Putamen (tissue), 1 donor: ENCODE results near the gene RPRML.
A peak's percentile ranks its signal among the peaks of the same experiment; 100 is the strongest.

Experiments
- DNase-seq: peaks from one replicate; pipeline ENCODE4 v3.0.0-alpha.2; 2016; ENCODE audit warnings: low spot score

The RPRML gene

DNA sequence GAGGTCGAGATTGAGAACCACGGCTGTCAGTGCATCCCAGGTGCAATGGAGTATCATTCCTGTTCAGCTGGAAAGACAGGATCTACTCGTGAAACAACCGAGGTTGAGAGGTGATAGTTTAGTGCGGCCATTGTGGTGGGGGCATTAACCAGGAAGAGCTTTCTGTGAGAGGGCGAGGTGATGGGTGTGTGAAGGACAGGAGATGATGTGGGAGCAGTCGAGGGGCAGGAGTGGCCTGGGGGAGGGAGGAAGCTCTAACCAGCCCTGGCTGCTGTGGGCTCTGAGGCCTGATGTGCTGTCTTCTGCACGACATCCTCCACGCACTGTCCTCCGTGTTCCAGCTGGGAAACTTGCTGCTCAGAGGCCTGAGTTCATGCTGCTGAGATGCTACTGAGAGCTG is 34.1 kb downstream of the RPRML start:
- no peak for DNase-seq

- DNase-seq, result peak; percentile 70
These were observed 35.3 kb downstream of the RPRML start for GRCh38 chr17:46943501-46944393.

DNA sequence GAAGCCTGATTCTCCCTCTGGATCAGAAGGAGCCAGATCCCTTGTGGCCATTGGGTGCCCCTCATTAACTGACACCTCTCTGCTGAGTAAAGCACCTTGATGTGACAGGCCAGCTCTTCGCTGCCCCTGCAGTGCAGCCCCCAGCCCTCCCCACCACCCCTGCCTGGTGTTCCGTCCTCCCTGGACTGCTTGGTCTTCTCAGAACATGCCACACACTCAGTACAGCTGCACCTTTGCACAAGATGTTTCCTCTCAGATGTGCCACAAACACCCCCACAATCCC is 35.9 kb downstream of the RPRML start:
- DNase-seq, result no peak

- peak; percentile 66 for DNase-seq
These were observed 36.4 kb downstream of the RPRML start for GRCh38 chr17:46942441-46943217.

DNA sequence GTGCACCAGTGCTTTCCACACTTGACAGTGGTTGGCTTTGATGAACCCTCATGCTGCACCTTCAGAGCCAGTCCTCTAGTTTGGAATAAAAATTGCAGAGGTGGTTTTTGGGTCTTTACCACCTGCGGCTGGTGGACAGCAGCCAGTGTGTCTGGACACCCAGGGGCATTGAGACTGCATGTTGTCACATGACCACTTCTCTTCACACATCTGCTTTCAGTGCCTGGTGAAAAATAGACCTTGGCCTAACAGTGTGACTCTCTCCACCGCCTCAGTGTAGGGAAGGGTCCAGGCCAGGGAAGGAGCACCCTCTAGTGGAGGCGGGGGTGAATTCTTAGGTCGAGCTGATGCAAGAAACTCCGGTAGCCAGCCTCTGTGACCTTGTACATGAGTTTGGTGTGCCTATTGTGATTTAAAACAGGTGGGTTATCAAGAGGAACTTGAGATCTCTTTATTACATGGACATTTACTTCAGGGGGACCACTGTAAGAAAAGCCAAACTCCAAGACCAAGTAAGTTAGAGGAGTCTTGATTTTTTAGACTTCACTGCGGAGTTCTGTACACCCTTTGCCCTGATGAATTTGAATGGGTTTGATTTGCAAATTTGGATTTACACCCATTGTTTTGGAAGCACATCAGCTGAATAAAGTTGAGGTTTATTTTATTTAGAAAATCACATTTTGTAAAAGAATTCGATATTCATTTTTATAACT is 38.2 kb downstream of the RPRML start:
- DNase-seq, result peak; percentile 74

DNA sequence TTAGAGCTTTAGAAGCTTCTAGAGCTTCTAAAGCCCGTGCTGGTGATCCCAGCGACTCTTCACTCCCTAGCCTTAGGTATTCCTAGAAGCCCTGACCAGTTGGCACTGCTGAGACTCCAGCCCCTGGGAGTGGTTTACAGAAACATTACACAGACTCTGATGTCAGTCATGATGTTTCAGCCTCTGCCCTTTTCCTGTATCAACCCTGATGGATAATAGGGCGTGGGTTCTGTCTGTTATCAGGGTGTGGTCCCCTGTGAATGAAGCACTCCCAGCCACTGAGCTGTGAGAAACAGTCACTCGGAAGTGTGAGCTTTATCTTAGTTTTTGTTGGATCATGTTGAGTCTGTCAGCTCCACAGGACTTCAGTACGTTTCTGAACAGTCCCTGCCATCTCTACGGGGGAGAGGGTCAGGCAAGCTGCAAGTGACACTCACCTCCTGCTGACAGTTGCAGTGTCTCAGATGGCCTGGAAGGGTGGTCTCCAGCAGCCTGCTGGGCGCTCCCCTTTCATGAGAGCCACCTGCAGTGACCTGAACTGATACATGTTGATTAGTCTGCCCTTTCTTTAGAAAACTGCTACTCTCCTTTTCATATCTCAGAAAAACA is 43.3 kb downstream of the RPRML start:
- no peak for DNase-seq

GRCh38 chr17:46931596-46931995 is 47.5 kb downstream of the RPRML start:
- no peak for DNase-seq

- no peak for DNase-seq
These were observed 49.0 kb downstream of the RPRML start for GRCh38 chr17:46930051-46930450.

GRCh38 chr17:46929413-46929812 is 49.6 kb downstream of the RPRML start:
- no peak for DNase-seq

DNA sequence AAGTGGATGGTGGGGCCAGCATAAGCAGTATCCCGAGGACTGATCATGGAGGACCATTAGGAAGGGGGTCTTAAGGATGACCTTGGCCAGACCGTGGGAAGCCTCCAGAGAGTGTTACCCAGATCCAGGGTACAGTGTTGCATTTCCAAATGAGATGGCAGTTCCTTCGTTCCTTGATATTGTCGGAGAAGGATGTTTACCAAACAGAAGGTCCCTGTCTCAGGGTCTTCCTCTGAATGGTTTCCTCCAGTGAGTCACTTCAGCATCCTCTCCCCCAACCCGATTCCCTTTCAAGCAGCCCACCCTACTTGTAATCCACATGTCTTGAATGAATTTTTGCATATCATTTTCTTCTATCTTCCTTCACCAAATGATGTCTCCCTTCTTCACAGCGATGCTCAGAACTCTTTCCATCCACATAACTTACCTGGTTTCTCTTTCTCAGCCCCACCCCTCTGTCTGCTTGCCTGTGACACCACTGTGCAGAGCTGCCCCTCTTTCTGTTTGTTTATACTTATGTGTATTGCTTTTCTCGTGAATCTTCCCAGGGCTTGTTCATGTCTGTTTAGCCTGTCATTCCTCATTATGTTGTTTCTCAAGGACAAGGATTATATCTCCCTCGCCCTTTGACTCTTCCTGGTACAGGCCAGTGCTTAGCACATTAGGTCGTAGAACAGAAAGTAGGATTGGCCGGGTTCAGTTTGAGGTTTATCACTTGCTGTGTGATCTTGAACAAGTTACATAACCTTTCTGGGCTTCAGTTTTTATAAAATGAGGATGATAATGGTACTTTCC is 50.4 kb downstream of the RPRML start:
- DNase-seq, result no peak
